ENCODE data around the gene EPSTI1. TPM values are rescaled to one million over a fixed set of nuclear protein-coding genes. Genes with fewer than 3 reads are reported as not detected.
A peak's percentile ranks its signal among the peaks of the same experiment; 100 is the strongest.
"Not testable (repeated sequence)": the region's sequence is repeated elsewhere in the genome, so short reads cannot be mapped to it uniquely, and the experiment has no call there.

The EPSTI1 gene
- total RNA-seq, 1 experiment from 2014 or later: 6.3 TPM

GRCh38 chr13:43005460-43006236 lies 13.6 kb upstream of the EPSTI1 start:
- DNase-seq (ENCODE audit: low read depth): peak; percentile 60

- no peak for DNase-seq (ENCODE audit: low read depth)
Measured at GRCh38 chr13:43003729-43004128, 11.7 kb upstream of the EPSTI1 start.

- DNase-seq (ENCODE audit: low read depth): peak; percentile 47
Measured at GRCh38 chr13:43003010-43003409, 11.0 kb upstream of the EPSTI1 start.

GRCh38 chr13:43002021-43002420 lies 10.0 kb upstream of the EPSTI1 start:
- DNase-seq (ENCODE audit: low read depth): no peak

GRCh38 chr13:43000676-43001075 lies 8.6 kb upstream of the EPSTI1 start:
- no peak for DNase-seq (ENCODE audit: low read depth)

GRCh38 chr13:42999491-42999890 lies 7.5 kb upstream of the EPSTI1 start:
- no peak for DNase-seq (ENCODE audit: low read depth)

GRCh38 chr13:42997381-42997780 lies 5.3 kb upstream of the EPSTI1 start:
- peak; percentile 46 for DNase-seq (ENCODE audit: low read depth)

GRCh38 chr13:42996584-42996983 lies 4.5 kb upstream of the EPSTI1 start:
- peak; percentile 85 for DNase-seq (ENCODE audit: low read depth)

- no peak for DNase-seq (ENCODE audit: low read depth)
Measured at GRCh38 chr13:42994878-42995277, 2.8 kb upstream of the EPSTI1 start.

GRCh38 chr13:42992764-42993122 lies 702 bp upstream of the EPSTI1 start:
- DNase-seq (ENCODE audit: low read depth): no peak

GRCh38 chr13:42991233-42991897 lies 676 bp downstream of the EPSTI1 start:
- DNase-seq (ENCODE audit: low read depth): not testable (repeated sequence)

- no peak for DNase-seq (ENCODE audit: low read depth)
Measured at GRCh38 chr13:42990291-42991232, 1.5 kb downstream of the EPSTI1 start.

GRCh38 chr13:42986176-42986574 lies 5.9 kb downstream of the EPSTI1 start:
- DNase-seq (ENCODE audit: low read depth): no peak

GRCh38 chr13:42985312-42986175 lies 6.5 kb downstream of the EPSTI1 start:
- DNase-seq (ENCODE audit: low read depth): no peak

- DNase-seq (ENCODE audit: low read depth): no peak
Measured at GRCh38 chr13:42984691-42985090, 7.3 kb downstream of the EPSTI1 start.

GRCh38 chr13:42984026-42984425 lies 8.0 kb downstream of the EPSTI1 start:
- DNase-seq (ENCODE audit: low read depth): no peak

- DNase-seq (ENCODE audit: low read depth): no peak
Measured at GRCh38 chr13:42981853-42982252, 10.2 kb downstream of the EPSTI1 start.

- DNase-seq (ENCODE audit: low read depth): peak; percentile 36
Measured at GRCh38 chr13:42981317-42981716, 10.7 kb downstream of the EPSTI1 start.

GRCh38 chr13:42977219-42977659 lies 14.8 kb downstream of the EPSTI1 start:
- DNase-seq (ENCODE audit: low read depth): no peak

GRCh38 chr13:42976066-42976465 lies 16.0 kb downstream of the EPSTI1 start:
- no peak for DNase-seq (ENCODE audit: low read depth)

GRCh38 chr13:42973581-42973980 lies 18.5 kb downstream of the EPSTI1 start:
- no peak for DNase-seq (ENCODE audit: low read depth)

Measured in LHCN-M2 (cell line).